Stimulated activated CD8-positive, alpha-beta memory T cell treated with anti-CD3 and anti-CD28 coated beads, Interleukin-2, amount 100 ng/mL, for 1 hour (primary cell): Measurements from ENCODE around the gene TMEM95.
A peak's percentile ranks its signal among the peaks of the same experiment; 100 is the strongest.
"Not testable (repeated sequence)": the region's sequence is repeated elsewhere in the genome, so short reads cannot be mapped to it uniquely, and the experiment has no call there.

ENCODE experiments used
- DNase-seq, 2 donors: peaks; one replicate each; pipeline ENCODE4 v3.0.0-alpha.2; 2020; ENCODE audit warnings: low read depth in 2 of 2

Gene TMEM95

GRCh38 chr17:7346761-7347614 is 8.0 kb upstream of the TMEM95 start:
- no peak for DNase-seq

- DNase-seq: no peak
Observed at GRCh38 chr17:7347630-7348477, 7.1 kb upstream of the TMEM95 start.

- no peak for DNase-seq
Observed at GRCh38 chr17:7348478-7349242, 6.3 kb upstream of the TMEM95 start.

GRCh38 chr17:7351665-7352502 is 3.1 kb upstream of the TMEM95 start, which contains the start of gene KCTD11:
Gene KCTD11 (plus strand): TSS chr17:7352162.
- peak; percentile 50 to 64 for DNase-seq

DNA sequence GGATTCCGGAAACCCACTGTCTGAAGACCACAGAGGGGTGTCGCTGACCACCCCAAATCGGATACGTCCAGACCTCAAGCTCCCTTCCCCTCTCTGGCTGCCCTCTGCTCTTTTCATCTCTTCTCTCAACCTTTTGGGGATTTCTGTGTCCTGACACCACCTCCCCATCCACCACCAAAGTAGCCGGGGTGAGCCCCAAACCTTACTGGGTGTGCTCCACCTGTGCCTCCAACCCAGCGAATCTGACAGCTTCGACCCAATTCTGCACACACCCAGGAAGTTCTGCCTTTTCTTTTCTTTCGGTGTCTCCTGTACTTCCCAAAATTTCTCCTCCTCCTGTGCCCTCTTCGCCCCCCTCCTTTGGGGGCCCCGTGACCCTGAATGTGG is 2.5 kb upstream of the TMEM95 start:
- DNase-seq: no peak

DNA sequence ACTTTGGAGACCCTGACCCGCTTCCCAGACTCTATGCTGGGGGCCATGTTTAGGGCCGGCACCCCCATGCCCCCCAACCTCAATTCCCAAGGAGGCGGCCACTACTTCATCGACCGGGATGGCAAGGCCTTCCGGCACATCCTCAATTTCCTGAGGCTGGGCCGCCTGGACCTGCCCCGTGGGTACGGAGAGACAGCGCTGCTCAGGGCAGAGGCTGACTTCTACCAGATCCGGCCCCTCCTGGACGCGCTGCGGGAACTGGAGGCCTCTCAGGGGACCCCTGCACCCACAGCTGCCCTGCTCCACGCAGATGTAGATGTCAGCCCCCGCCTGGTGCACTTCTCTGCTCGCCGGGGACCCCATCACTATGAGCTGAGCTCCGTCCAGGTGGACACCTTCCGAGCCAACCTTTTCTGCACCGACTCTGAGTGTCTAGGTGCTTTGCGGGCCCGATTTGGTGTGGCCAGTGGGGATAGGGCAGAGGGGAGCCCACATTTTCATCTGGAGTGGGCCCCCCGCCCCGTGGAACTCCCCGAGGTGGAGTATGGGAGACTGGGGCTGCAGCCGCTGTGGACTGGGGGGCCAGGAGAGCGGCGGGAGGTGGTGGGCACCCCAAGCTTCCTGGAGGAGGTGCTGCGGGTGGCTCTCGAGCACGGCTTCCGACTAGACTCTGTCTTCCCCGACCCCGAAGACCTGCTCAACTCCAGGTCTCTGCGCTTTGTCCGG is 1.9 kb upstream of the TMEM95 start:
- DNase-seq: no peak

DNA sequence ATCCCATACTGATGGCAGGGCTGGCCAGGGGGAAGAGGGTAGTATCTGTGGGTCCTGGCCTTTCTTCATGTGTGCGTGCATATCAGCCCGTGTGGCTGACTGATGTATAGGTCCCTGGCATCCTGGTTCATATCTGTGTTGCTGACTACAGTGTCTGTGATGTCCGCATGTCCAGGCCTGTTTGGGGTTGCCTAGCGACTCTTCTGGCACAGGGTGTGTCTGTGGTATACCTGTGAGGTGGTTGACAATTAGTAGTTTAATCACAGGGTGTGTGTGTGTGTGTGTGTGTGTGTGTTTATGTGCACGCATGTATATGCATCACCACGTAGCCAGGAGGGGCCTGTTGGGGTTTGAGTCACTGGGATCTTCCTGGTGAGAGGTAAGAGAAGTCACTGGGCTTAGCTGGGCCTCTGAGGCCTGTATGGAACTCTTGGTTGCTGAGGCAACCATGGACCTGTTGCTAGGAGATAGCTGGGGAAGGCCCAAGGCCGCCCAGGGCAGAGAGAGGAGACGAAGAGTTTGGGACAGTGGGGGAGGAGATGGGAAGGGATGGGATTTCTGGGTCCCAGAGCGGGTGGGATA is 603 bp upstream of the TMEM95 start:
- DNase-seq: no peak

- no peak for DNase-seq
Observed at GRCh38 chr17:7355573-7355972, 617 bp downstream of the TMEM95 start.

DNA sequence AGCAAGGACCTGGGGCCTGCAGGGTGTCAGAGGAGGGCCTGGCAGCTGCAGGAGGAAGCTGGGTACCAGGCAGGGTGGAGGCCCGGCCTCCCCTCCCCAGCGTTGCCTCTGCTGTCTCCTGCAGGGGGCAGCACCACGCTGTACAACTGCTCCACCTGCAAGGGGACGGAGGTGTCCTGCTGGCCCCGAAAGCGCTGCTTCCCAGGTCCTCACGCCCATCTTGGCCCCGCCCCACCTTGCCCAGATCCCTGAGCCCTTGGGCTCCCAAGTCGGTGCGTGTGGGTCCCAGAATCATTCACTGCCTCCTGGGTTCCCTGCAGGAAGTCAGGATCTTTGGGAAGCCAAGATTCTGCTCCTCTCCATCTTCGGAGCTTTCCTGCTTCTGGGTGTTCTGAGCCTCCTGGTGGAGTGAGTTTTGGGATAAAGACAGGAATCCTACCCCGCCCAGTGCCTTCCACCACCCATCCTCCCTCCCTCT is 1.2 kb downstream of the TMEM95 start:
- peak; percentile 73 to 79 for DNase-seq

DNA sequence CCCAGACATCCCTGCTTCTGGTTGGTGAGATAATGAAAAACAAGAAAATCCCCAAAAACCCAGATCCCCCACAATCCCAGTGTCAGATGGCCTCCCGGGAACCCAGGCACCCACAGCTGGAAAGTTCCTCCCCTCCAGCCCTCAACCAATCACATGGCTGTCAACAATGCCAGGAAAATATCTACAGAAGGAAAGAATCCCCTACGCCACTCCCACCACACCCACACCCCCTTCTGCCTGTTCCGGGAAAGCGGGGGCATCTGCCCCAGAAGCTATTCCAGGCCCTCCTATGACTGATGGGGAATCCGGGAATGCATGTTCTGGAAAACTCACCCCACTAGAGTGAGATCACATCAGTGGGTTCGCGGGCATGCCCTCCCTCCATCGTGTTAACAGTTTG is 1.8 kb downstream of the TMEM95 start:
- DNase-seq: no peak

DNA sequence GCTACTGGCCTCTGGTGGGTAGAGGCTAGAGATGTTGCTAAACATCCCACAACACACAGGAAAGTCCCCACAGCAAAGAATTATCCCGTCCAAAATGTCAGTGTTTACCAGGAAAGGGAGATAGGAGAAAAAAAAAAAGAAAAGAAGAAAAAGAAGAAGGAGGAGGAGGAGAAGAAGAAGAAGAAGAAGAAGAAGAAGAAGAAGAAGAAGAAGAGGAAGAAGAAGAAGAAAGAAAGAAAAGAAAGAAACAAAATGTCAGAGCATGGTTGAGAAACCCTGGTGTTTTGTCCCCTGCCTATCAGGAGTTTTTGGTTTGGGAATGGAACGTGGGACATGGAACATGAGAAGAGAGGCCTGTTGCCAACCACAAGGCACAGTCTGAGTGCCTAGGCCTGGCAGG is 2.4 kb downstream of the TMEM95 start:
- DNase-seq: no peak

DNA sequence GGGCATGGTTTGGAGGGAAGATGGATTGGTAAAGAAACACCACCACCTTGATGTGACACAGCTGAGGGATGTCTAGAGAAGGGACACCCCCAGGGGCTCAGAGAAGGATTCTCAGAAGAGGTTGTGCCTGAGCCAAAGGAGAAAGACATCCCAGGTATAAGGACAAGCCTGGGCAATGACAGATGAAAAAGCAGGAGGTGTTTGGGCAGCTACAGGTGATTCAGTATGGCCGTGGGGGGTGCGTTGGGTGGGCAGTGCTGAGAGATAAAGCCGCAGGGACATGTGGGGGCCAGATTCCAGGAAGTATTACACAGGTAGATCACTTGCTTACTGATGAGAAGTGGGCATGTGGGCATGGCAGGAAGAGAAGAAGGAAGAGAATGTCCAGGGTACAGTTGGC is 7.0 kb downstream of the TMEM95 start:
- DNase-seq: no peak

DNA sequence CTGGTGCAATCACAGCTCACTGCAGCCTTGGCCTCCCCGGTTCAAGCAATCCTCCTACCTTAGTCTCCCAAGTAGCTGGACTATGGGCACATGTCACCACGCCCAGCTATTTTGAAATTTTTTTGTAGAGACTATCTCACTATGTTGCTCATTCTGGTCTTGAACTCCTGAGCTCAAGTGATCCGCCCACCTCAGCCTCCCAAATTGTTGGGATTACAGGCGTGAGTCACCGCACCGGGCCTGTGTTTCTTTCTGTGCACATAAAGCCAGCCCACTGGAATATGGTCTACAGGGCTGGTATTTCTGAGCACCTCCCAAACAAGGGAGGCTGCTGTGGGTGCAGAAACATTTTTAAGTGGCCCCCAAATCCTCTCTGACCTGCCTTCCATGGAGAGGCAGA is 8.4 kb downstream of the TMEM95 start:
- DNase-seq: no peak

GRCh38 chr17:7365963-7366362 is 11.0 kb downstream of the TMEM95 start:
- DNase-seq: not testable (repeated sequence)

DNA sequence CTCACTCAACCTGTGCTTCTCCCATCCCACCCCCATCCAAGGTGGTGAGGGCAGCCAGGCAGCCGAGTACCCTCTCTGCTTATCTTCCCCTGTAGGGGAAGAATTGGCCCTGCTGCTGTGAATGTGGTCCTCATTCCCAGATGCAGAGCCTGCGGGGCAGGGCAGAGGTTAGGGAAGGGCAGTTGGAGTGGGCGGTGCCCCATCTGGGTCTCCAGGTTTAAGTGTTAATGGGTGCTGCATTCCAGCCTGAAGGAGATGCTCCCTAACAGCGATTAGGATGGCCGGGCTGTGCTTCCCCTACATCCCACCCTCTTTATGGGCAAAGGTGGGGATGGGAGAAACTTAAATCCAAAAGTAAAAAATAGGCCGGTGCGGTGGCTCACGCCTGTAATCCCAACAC is 12.1 kb downstream of the TMEM95 start:
- DNase-seq: no peak

GRCh38 chr17:7367918-7368598 is 13.1 kb downstream of the TMEM95 start:
- no peak for DNase-seq

DNA sequence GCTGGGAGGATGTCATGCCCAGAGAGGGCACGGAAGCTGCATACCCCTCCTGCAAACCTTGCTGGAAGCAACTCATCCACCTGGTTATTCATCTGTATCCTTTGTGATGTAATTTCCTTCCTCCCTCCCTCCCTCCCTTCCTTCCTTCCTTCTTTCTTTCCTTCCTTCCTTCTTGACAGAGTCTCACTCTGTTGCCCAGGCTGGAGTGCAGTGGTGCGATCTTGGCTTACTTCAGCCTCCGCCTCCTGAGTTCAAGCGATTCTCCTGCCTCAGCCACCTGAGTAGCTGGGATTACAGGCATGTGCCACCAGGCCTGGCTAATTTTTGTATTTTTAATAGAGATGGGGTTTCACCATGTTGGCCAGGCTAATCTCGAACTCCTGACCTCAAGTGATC is 13.6 kb downstream of the TMEM95 start:
- DNase-seq: not testable (repeated sequence)

- no peak for DNase-seq
Observed at GRCh38 chr17:7369825-7370224, 14.9 kb downstream of the TMEM95 start.

DNA sequence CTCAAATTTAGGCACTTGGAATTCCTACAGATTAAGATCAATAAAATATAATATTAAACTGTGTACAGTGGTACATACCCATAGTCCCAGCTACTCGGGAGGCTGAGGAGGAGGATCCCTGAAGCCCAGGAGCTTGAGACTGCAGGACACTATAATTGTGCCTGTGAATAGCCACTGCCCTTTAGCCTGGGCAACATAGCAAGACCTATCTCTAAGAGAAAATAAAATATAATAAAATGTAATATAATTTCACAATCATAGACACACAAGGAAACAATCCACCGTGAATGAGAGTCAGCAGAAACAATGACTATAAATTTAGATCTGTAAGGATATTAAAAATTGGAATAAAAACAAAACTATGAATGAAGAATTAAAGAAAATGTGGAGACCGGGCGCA is 15.9 kb downstream of the TMEM95 start:
- no peak for DNase-seq
